Sigmoid colon (tissue), 4 donors: ENCODE data around the gene ZNF726.

Source experiments
- EP300 ChIP-seq, 4 donors: sonication (generic); formaldehyde crosslinking; IDR thresholded peaks; one replicate each; pipeline ENCODE4 v1.6.1; 2017; ENCODE audit warnings: antibody characterized with exemption in 4 of 4
- POLR2A ChIP-seq, 2 donors: fragments of 450-650 bp; IDR thresholded peaks; one replicate each; pipeline ENCODE4 v1.6.1; 2016; ENCODE audit warnings: antibody characterized with exemption in 2 of 2, mild to moderate bottlenecking in 2 of 2, moderate library complexity in 2 of 2
- POLR2AphosphoS5 ChIP-seq, 4 donors: sonication (generic); formaldehyde crosslinking; IDR thresholded peaks; one replicate each; pipeline ENCODE4 v1.6.1; 2017; ENCODE audit warnings: antibody characterized with exemption in 4 of 4
- TF ChIP-seq, protein P1 (sequence below), 4 experiments: fragments of 450-650 bp in 3 of 4; fragments of 200-600 bp in 1 of 4; IDR thresholded peaks; one replicate each; pipeline ENCODE4 v1.5.1; 2016 to 2019; ENCODE audit warnings: antibody characterized with exemption in 4 of 4, mild to moderate bottlenecking in 3 of 4, moderate library complexity in 2 of 4

DNA sequence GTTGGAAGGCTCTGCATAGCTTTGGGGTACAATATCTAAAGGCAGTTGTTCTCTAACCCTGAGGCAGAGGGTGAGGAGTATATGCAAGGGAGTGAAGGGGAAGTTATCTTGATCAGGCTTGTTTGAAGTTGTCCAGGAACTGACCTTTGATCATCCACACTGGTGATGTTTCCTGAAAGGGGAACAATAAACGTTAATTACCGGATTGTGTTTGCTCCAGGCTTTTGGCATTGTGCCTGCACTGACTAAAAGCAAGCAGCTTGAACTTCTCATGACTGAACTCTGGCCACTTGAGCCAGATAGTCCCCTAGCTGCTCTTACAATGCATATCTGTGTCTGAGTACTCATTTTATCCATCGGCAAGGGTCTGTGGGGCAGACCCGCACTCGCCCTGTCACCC, 27.0 kb upstream of the ZNF726 start:
- no peak for TF ChIP-seq POLR2A (IDR thresholded peaks at IDR 0.05)
- TF ChIP-seq POLR2AphosphoS5 (IDR thresholded peaks at IDR 0.05): no peak
- TF ChIP-seq, protein P1, sequence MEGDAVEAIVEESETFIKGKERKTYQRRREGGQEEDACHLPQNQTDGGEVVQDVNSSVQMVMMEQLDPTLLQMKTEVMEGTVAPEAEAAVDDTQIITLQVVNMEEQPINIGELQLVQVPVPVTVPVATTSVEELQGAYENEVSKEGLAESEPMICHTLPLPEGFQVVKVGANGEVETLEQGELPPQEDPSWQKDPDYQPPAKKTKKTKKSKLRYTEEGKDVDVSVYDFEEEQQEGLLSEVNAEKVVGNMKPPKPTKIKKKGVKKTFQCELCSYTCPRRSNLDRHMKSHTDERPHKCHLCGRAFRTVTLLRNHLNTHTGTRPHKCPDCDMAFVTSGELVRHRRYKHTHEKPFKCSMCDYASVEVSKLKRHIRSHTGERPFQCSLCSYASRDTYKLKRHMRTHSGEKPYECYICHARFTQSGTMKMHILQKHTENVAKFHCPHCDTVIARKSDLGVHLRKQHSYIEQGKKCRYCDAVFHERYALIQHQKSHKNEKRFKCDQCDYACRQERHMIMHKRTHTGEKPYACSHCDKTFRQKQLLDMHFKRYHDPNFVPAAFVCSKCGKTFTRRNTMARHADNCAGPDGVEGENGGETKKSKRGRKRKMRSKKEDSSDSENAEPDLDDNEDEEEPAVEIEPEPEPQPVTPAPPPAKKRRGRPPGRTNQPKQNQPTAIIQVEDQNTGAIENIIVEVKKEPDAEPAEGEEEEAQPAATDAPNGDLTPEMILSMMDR (IDR thresholded peaks at IDR 0.05): no peak
- no peak for TF ChIP-seq EP300 (IDR thresholded peaks at IDR 0.05)
